Activated CD4-positive, alpha-beta memory T cell treated with anti-CD3 and anti-CD28 coated beads for 36 hours (primary cell): ENCODE measurements around the gene AKAP3. TPM values are rescaled to one million over a fixed set of nuclear protein-coding genes. Genes with fewer than 3 reads are reported as not detected.

Experiments
- CTCF ChIA-PET: fragments of 350-600 bp; sonication (Branson Sonifier 250); formaldehyde crosslinking; loops from one replicate; lab custom pipeline; 2021; ENCODE audit warnings: antibody characterized with exemption, inconsistent platforms; lab: Charles Lee
- POLR2A ChIA-PET: fragments of 350-600 bp; sonication (Branson Sonifier 250); formaldehyde crosslinking; loops from one replicate; lab custom pipeline; 2021; ENCODE audit warnings: antibody characterized with exemption; lab: Charles Lee
- DNase-seq: peaks from one replicate; pipeline ENCODE4 v3.0.0-alpha.2; 2020
- H3K27ac Mint-ChIP-seq: one replicate; pipeline ENCODE4 v1.8.0; 2021; ENCODE audit warnings: mixed read lengths
- H3K27me3 Mint-ChIP-seq: one replicate; pipeline ENCODE4 v1.8.0; 2021; ENCODE audit warnings: mixed read lengths
- H3K36me3 Mint-ChIP-seq: one replicate; pipeline ENCODE4 v1.8.0; 2021; ENCODE audit warnings: mixed read lengths
- H3K4me1 Mint-ChIP-seq: one replicate; pipeline ENCODE4 v1.8.0; 2021; ENCODE audit warnings: low read depth, mixed read lengths
- H3K4me3 Mint-ChIP-seq: one replicate; pipeline ENCODE4 v1.8.0; 2021; ENCODE audit warnings: mild to moderate bottlenecking, mixed read lengths
- H3K9me3 Mint-ChIP-seq: one replicate; pipeline ENCODE4 v1.8.0; 2021; ENCODE audit warnings: mixed read lengths
- intact Hi-C: fragments of 100-400 bp; cut with micrococcal nuclease; formaldehyde crosslinking; loops from one replicate; pipeline ENCODE4 v1.15.1; 2023
- total RNA-seq, 2 experiments: library from RNA; stranded (reverse); gene quantifications; one replicate each; pipeline ENCODE4 v1.2.3, GENCODE V29; 2021

The AKAP3 gene
- total RNA-seq = 1 to 10 TPM; 2.9 to 3.1 TPM

DNA sequence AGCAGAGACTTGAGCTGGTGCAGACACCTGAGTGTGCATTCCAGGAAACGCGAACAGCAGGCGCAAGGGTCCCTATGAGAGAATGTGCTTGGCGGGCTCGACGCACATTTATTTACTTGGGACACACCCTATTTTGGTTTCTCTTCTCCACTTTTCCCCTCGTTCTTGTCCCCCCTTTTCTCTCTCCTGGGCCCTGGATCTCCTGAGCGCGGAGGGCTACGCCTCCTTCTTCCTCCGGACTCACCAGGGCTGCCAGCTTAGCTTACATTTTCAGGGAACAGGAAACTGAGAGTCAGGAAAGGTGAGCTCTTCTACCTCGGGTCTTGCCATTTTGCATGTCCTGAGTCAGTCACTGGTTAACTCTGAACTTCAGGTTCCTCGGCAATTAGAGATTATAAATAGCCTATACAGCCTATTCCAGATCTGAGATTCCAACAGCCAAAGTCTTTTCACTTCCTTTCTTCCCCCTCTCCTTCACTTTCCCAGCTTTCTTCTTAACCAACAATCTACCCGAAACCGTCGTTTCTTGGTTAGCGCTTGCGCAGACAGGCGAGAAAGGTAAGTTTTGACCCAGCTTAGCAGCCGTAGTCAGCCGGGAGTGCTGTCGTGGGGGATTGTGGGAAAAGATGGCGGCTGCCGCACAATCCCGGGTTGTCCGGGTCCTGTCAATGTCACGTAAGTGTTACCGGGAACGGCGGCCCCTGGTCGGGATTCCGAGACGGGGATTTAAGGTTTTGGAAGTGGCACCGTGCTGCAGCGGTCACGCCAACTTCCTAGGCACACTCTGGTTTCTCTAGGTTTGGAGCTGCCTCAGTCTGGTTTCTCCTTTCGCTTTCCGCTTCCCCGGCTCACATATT, at the start of gene AKAP3, which contains the start of gene NDUFA9:
AKAP3 (minus strand) TSS at position 551 of the 857 bp plus-strand sequence. CDS start 10,855 bp downstream, outside the sequence.
NDUFA9 (plus strand) TSS at position 614 of the 857 bp plus-strand sequence; CDS start at position 627, 13 bp downstream.
- ChIA-PET CTCF (interaction anchor here (1.1 to 2.3 kb wide), 4 partner anchors 11 to 201 kb away, joined by 3 to 16 read pairs (median 4); no protein-coding TSS in a partner anchor), POLR2A (interaction anchor here (0.7 to 1.7 kb wide), 2 partner anchors 110 to 117 kb away, joined by 3 to 5 read pairs; partner anchors contain the start of gene RAD51AP1)
- H3K4me3 Mint-ChIP-seq = peak within 1 kb of the TSS; percentile 93
- H3K36me3 Mint-ChIP-seq = no peaks in the 10 kb centered on the region
- H3K27me3 Mint-ChIP-seq = no peaks in the 10 kb centered on the region
- peak within 1 kb of the TSS; percentile 90 for H3K27ac Mint-ChIP-seq
- H3K4me1 Mint-ChIP-seq = peaks cover 41% of the 10 kb centered on the region
- H3K9me3 Mint-ChIP-seq = no peaks in the 10 kb centered on the region
- intact Hi-C loops = loop anchor here (1.0 to 5.0 kb wide), 3 partner anchors 44 to 179 kb away; partner anchors contain the start of gene RAD51AP1
- DNase-seq = peak; percentile 89

DNA sequence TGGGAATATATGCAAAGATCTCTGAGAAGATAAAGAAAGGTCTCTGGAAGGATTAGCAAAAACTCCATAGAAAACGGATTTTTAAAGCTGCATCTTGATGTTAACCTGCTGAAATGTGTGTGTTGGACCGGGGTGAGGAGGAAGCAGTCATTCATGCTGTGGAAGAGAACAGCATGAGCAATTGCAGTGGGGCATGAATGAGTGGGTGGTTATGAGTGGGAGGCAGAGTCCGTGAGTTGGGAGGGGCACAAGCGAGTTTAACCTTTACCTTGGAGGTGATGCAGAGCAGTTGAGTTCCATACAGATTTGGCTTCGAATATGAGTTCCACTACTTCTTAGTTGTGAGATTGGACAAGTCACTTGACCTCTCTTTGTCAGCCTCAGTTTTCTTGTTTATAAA, 41.9 kb upstream of the AKAP3 start:
- ChIA-PET POLR2A (no interaction called here), CTCF (no interaction called here)
- H3K27ac Mint-ChIP-seq = no peak overlapping the region
- no peak overlapping the region for H3K4me3 Mint-ChIP-seq
- H3K9me3 Mint-ChIP-seq = no peaks in the 10 kb centered on the region
- H3K4me1 Mint-ChIP-seq = no peaks in the 10 kb centered on the region
- peaks cover 35% of the 10 kb centered on the region for H3K36me3 Mint-ChIP-seq
- DNase-seq = no peak
- intact Hi-C loops = no loop called here
- H3K27me3 Mint-ChIP-seq = no peaks in the 10 kb centered on the region

DNA sequence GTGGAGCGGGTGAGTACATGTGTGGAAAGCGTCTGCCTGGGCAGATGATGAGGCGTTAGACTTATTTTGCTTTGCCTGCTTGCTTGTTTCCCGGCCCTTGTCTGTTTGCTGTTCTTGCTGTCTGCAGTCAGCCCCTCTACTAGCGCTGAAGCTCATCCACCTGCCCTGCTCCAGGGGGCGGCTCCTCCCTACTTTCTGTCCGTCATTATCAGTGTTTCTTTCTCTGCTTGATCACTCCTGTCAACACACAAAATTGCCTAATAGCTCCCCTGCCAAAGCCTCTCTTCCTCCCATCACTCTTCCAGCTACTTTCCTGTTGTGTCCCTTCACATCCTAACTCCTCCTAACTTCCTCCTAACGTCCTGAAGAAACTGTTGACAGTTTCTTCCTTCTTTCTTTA, 36.5 kb upstream of the AKAP3 start:
- H3K27me3 Mint-ChIP-seq = no peaks in the 10 kb centered on the region
- H3K36me3 Mint-ChIP-seq = peaks cover 55% of the 10 kb centered on the region
- intact Hi-C loops = no loop called here
- H3K4me1 Mint-ChIP-seq = no peaks in the 10 kb centered on the region
- ChIA-PET CTCF (no interaction called here), POLR2A (no interaction called here)
- H3K9me3 Mint-ChIP-seq = no peaks in the 10 kb centered on the region
- no peak overlapping the region for H3K27ac Mint-ChIP-seq
- H3K4me3 Mint-ChIP-seq = no peak overlapping the region
- DNase-seq = no peak

DNA sequence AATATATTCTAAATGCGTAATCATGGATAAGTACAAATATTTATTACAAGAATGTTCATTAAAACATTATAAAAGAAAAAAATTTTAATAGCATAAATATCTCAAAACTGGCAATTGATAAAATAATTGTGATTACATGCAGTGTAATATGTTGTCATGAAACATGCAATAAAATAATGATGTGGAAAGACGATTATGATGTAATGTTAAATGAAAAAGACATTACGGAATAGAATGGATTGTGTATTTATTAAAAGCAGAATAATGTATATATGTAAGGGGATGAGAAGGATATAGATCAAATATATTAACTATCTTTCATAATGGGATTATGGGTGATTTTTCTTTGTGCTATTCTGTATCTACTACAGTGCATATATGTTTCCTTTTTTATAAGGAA, 32.9 kb upstream of the AKAP3 start:
- no peak overlapping the region for H3K27ac Mint-ChIP-seq
- H3K27me3 Mint-ChIP-seq = no peaks in the 10 kb centered on the region
- DNase-seq = no peak
- no peaks in the 10 kb centered on the region for H3K9me3 Mint-ChIP-seq
- no peaks in the 10 kb centered on the region for H3K4me1 Mint-ChIP-seq
- POLR2A ChIA-PET = no interaction called here
- CTCF ChIA-PET = no interaction called here
- H3K36me3 Mint-ChIP-seq = peaks cover 40% of the 10 kb centered on the region
- H3K4me3 Mint-ChIP-seq = no peak overlapping the region
- intact Hi-C loops = no loop called here

DNA sequence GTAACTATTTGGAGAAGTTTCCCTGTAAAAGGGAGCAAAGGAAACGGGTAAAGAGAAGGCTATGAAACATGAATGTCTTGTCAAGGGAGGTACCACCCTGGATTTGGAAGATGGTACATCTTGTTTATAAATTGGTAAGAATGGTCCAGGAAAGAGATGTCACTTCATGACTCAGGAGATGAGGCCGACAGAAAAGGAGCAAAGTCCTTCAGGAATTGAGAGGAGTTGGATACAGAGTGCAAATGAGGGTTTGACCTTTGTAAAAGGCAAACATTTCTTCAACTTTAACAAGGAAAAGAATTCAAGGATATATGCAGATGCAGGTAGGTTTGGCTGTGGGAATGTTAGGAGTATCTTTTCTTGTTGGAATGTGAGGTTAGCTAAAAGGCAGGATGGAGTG, 30.9 kb upstream of the AKAP3 start:
- CTCF ChIA-PET = no interaction called here
- Mint-ChIP-seq H3K27me3 (no peaks in the 10 kb centered on the region), H3K9me3 (no peaks in the 10 kb centered on the region), H3K36me3 (peaks cover 22% of the 10 kb centered on the region), H3K4me1 (no peaks in the 10 kb centered on the region), H3K27ac (no peak overlapping the region), H3K4me3 (no peak overlapping the region)
- DNase-seq = no peak
- POLR2A ChIA-PET = no interaction called here
- intact Hi-C loops = no loop called here

GRCh38 chr12:4665236-4665635, 16.4 kb upstream of the AKAP3 start:
- POLR2A ChIA-PET = no interaction called here
- Mint-ChIP-seq H3K4me1 (no peaks in the 10 kb centered on the region), H3K27me3 (no peaks in the 10 kb centered on the region), H3K36me3 (peaks cover 54% of the 10 kb centered on the region), H3K27ac (no peak overlapping the region), H3K4me3 (no peak overlapping the region), H3K9me3 (no peaks in the 10 kb centered on the region)
- CTCF ChIA-PET = no interaction called here
- DNase-seq = no peak
- intact Hi-C loops = no loop called here

- Mint-ChIP-seq H3K36me3 (peaks cover 43% of the 10 kb centered on the region), H3K9me3 (no peaks in the 10 kb centered on the region), H3K4me3 (no peak overlapping the region), H3K4me1 (no peaks in the 10 kb centered on the region), H3K27ac (no peak overlapping the region), H3K27me3 (no peaks in the 10 kb centered on the region)
- intact Hi-C loops = no loop called here
- POLR2A ChIA-PET = no interaction called here
- no peak for DNase-seq
- CTCF ChIA-PET = no interaction called here
These were observed 15.2 kb upstream of the AKAP3 start for GRCh38 chr12:4663971-4664505.

DNA sequence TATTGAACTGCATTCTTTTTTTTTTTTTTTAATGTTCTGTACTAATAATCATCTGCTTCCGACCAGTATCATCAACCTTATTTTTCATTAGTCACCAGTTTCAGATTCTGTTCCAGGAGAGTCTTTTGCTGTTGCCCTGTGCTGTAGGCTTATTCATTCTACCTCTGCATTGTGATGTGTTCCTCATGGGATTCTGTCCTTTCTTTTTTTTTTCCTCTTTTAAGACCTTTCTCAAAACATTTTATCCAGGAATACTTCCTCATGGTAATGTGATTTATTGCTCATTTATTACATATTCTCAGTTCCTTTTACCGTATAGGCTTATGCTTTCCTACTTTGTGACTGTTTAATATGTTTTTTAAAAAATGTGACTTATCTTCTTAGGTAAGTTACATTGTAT, 4.8 kb upstream of the AKAP3 start:
- H3K9me3 Mint-ChIP-seq = no peaks in the 10 kb centered on the region
- peaks cover 9% of the 10 kb centered on the region for H3K36me3 Mint-ChIP-seq
- H3K27me3 Mint-ChIP-seq = no peaks in the 10 kb centered on the region
- no peak overlapping the region for H3K4me3 Mint-ChIP-seq
- H3K27ac Mint-ChIP-seq = no peak overlapping the region
- DNase-seq = no peak
- ChIA-PET POLR2A (interaction anchor here (1.2 kb wide), 1 partner anchor 10 kb away, joined by 3 read pairs; no protein-coding TSS in a partner anchor), CTCF (no interaction called here)
- intact Hi-C loops = no loop called here
- peaks cover 31% of the 10 kb centered on the region for H3K4me1 Mint-ChIP-seq

DNA sequence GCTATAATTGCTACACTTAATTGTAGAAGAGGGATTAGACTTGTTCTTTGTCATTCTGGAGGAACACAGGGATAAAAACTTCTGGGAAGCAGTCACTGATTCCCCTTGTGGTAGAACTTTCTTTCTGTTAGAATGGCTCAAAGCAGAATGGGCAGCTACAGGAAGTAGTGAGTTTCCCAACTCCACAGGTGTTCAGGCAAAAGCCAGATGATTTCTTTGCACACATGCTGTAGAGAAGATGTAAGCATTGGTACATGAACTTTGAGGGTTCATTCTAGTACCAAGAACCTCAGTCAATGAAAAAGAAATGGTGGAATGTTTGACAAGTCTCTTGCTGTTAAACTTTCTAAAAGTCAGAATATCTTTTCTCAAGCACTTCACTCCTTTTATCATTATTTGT, 4.4 kb upstream of the AKAP3 start:
- peaks cover 34% of the 10 kb centered on the region for H3K4me1 Mint-ChIP-seq

GRCh38 chr12:4649358-4649661, 459 bp upstream of the AKAP3 start:
- H3K4me3 Mint-ChIP-seq = peak overlapping the region; percentile 93
- no peaks in the 10 kb centered on the region for H3K9me3 Mint-ChIP-seq
- no peaks in the 10 kb centered on the region for H3K36me3 Mint-ChIP-seq
- POLR2A ChIA-PET = interaction anchor here (1.7 kb wide), 1 partner anchor 111 kb away, joined by 5 read pairs; the partner anchor contains the start of gene RAD51AP1
- H3K4me1 Mint-ChIP-seq = peaks cover 42% of the 10 kb centered on the region
- CTCF ChIA-PET = interaction anchor here (1.1 to 2.3 kb wide), 4 partner anchors 11 to 200 kb away, joined by 3 to 16 read pairs (median 4); no protein-coding TSS in a partner anchor
- intact Hi-C loops = loop anchor here (1.0 to 5.0 kb wide), 3 partner anchors 45 to 178 kb away; partner anchors contain the start of gene RAD51AP1
- H3K27me3 Mint-ChIP-seq = no peaks in the 10 kb centered on the region
- no peak for DNase-seq
- H3K27ac Mint-ChIP-seq = peak overlapping the region; percentile 90

More for the DNA sequence above, 4.4 kb upstream of the AKAP3 start:
- H3K9me3 Mint-ChIP-seq = no peaks in the 10 kb centered on the region
- ChIA-PET CTCF (no interaction called here), POLR2A (no interaction called here)
- no peaks in the 10 kb centered on the region for H3K27me3 Mint-ChIP-seq
- no peak overlapping the region for H3K27ac Mint-ChIP-seq
- DNase-seq = no peak
- no peak overlapping the region for H3K4me3 Mint-ChIP-seq
- intact Hi-C loops = no loop called here
- H3K36me3 Mint-ChIP-seq = peaks cover 9% of the 10 kb centered on the region

- peaks cover 38% of the 10 kb centered on the region for H3K4me1 Mint-ChIP-seq
- no peaks in the 10 kb centered on the region for H3K27me3 Mint-ChIP-seq
- no peaks in the 10 kb centered on the region for H3K36me3 Mint-ChIP-seq
- intact Hi-C loops = loop anchor here (5.0 kb wide), 1 partner anchor 179 kb away; no protein-coding TSS in a partner anchor
- peak overlapping the region; percentile 93 for H3K4me3 Mint-ChIP-seq
- CTCF ChIA-PET = interaction anchor here (1.1 to 2.3 kb wide), 3 partner anchors 37 to 201 kb away, joined by 3 to 16 read pairs (median 5); no protein-coding TSS in a partner anchor
- POLR2A ChIA-PET = interaction anchor here (0.7 to 1.7 kb wide), 2 partner anchors 110 to 116 kb away, joined by 3 to 5 read pairs; partner anchors contain the start of gene RAD51AP1
- peak overlapping the region; percentile 90 for H3K27ac Mint-ChIP-seq
- DNase-seq = no peak
- H3K9me3 Mint-ChIP-seq = no peaks in the 10 kb centered on the region
These were observed 749 bp downstream of the AKAP3 start for GRCh38 chr12:4648104-4648500.

DNA sequence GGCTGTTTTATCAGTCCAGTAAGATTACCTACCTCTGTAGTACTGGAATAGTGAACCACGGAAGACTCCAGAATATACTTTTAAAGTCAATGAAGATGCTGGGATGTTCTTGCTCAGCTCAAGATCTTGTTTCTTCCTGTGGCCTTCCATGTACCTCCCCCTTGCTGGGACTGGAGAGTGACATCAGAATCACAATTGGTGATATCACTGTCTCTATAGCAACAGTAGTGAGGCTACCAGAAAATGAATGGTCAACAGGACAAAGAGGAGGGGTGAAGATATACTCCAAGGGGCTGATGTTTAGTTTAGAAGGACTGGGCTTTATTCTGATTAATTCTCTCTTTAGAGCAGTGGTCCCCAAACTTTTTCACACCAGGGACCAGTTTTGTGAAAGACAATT, 3.8 kb downstream of the AKAP3 start:
- peaks cover under 1% of the 10 kb centered on the region for H3K27me3 Mint-ChIP-seq
- ChIA-PET CTCF (no interaction called here), POLR2A (no interaction called here)
- intact Hi-C loops = loop anchor here (5.0 kb wide), 1 partner anchor 182 kb away; no protein-coding TSS in a partner anchor
- H3K9me3 Mint-ChIP-seq = no peaks in the 10 kb centered on the region
- H3K4me1 Mint-ChIP-seq = peaks cover 18% of the 10 kb centered on the region
- no peak overlapping the region for H3K4me3 Mint-ChIP-seq
- no peak overlapping the region for H3K27ac Mint-ChIP-seq
- H3K36me3 Mint-ChIP-seq = no peaks in the 10 kb centered on the region
- no peak for DNase-seq
